Mucosa of descending colon (tissue), 3 donors: ENCODE results near the gene PAX2. TPM values are rescaled to one million over a fixed set of nuclear protein-coding genes. Genes with fewer than 3 reads are reported as not detected.
"Not testable (repeated sequence)": the region's sequence is repeated elsewhere in the genome, so short reads cannot be mapped to it uniquely, and the experiment has no call there.

Experiments used
- ATAC-seq: fragments of 200-7000 bp; cut with Tn5 transposase; one replicate; pipeline ENCODE4 v1.9.1; 2020; ENCODE audit warnings: mild to moderate bottlenecking, moderate library complexity
- DNase-seq, 3 donors: peaks; one replicate each; pipeline ENCODE4 v3.0.0-alpha.2; 2020
- H3K36me3 ChIP-seq: fragments of 200-600 bp; one replicate; pipeline ENCODE4 v1.8.0; 2021; ENCODE audit warnings: low read depth, mild to moderate bottlenecking
- H3K4me1 ChIP-seq: fragments of 200-600 bp; one replicate; pipeline ENCODE4 v1.8.0; 2021; ENCODE audit warnings: low read depth, mild to moderate bottlenecking
- H3K4me3 ChIP-seq: fragments of 200-600 bp; one replicate; pipeline ENCODE4 v1.8.0; 2021; ENCODE audit warnings: mild to moderate bottlenecking
- H3K9me3 ChIP-seq: fragments of 200-600 bp; one replicate; pipeline ENCODE4 v1.8.0; 2021; ENCODE audit warnings: mild to moderate bottlenecking
- CTCF ChIP-seq: fragments of 200-600 bp; IDR thresholded peaks from one replicate; pipeline ENCODE4 v1.8.0; 2022; ENCODE audit warnings: antibody characterized with exemption, mild to moderate bottlenecking
- intact Hi-C, 2 donors: fragments of 100-400 bp; cut with DNase I in 1 of 2; cut with micrococcal nuclease in 1 of 2; formaldehyde crosslinking; loops; one replicate each; pipeline versions ENCODE4 v1.11.0 to v1.11.1; 2022; cut with DNase I, micrococcal nuclease
- long read RNA-seq, 2 donors: library from polyadenylated mRNA; unstranded; transcript quantifications; one replicate each; pipeline ENCODE4 v2.0.0, GENCODE V29; 2019 to 2021
- total RNA-seq, 3 donors: library from RNA; stranded (reverse); fragmentation: NEBNext Ultra II Directional in 2 of 3; extraction: Animal tissue kit (Norgen Biotek cat#: 25700) in 2 of 3; gene quantifications; one replicate each; pipeline versions ENCODE4 v1.2.1 to v1.2.4, GENCODE V29; 2021 to 2023
- donor health status: DM: no; HTN: no; CAD: no; lungs with moderate emphysema.
- donor health status: DM: no; HTN: no; CAD: no.
- donor health status: DM: no; HTN: yes; CAD: no.

PAX2 gene
- total RNA-seq: not detected
- long read RNA-seq, donor 1: 0 reads
- long read RNA-seq, donor 2: 0 reads

GRCh38 chr10:100744987-100745881 lies at the start of gene PAX2:
Gene PAX2, plus strand, starts transcription at chr10:100745582. Its CDS starts 679 bp downstream, at chr10:100746261.
- ATAC-seq (peak; percentile 14), DNase-seq (no peak)
- Histone ChIP-seq H3K4me3 (no peak within 1 kb of the TSS), H3K9me3 (no peaks in the 10 kb centered on the region), H3K4me1 (peaks cover 17% of the 10 kb centered on the region), H3K36me3 (no peaks in the 10 kb centered on the region)
- TF ChIP-seq CTCF: no peak
- intact Hi-C loops: loop anchor here in 1 of 2 donors (10.0 kb wide), 1 partner anchor 180 kb away; no protein-coding TSS in a partner anchor

- no peak overlapping the region for H3K4me3 ChIP-seq
- no peaks in the 10 kb centered on the region for H3K36me3 ChIP-seq
- DNase-seq (no peak), ATAC-seq (no peak)
- intact Hi-C loops: no loop called here
- no peaks in the 10 kb centered on the region for H3K4me1 ChIP-seq
- H3K9me3 ChIP-seq: no peaks in the 10 kb centered on the region
- TF ChIP-seq CTCF: no peak
Measured at GRCh38 chr10:100696477-100696901, 48.9 kb upstream of the PAX2 start.

- no peak overlapping the region for H3K4me3 ChIP-seq
- H3K36me3 ChIP-seq: no peaks in the 10 kb centered on the region
- DNase-seq (peak in 1 of 3 donors; percentile 10), ATAC-seq (no peak)
- H3K9me3 ChIP-seq: no peaks in the 10 kb centered on the region
- H3K4me1 ChIP-seq: no peaks in the 10 kb centered on the region
- no peak for TF ChIP-seq CTCF
- intact Hi-C loops: no loop called here
Measured at GRCh38 chr10:100697070-100697469, 48.3 kb upstream of the PAX2 start.

- TF ChIP-seq CTCF: no peak
- H3K9me3 ChIP-seq: no peaks in the 10 kb centered on the region
- intact Hi-C loops: no loop called here
- DNase-seq (no peak), ATAC-seq (no peak)
- no peaks in the 10 kb centered on the region for H3K36me3 ChIP-seq
- H3K4me1 ChIP-seq: no peaks in the 10 kb centered on the region
- H3K4me3 ChIP-seq: no peak overlapping the region
Measured at GRCh38 chr10:100697631-100698030, 47.8 kb upstream of the PAX2 start.

GRCh38 chr10:100701704-100702103 lies 43.7 kb upstream of the PAX2 start:
- intact Hi-C loops, H3K4me1 ChIP-seq, H3K36me3 ChIP-seq, DNase-seq, H3K4me3 ChIP-seq, ATAC-seq, H3K9me3 ChIP-seq: not testable (repeated sequence)

- intact Hi-C loops: no loop called here
- ATAC-seq (no peak), DNase-seq (no peak)
- no peak for TF ChIP-seq CTCF
- H3K9me3 ChIP-seq: no peaks in the 10 kb centered on the region
- no peaks in the 10 kb centered on the region for H3K4me1 ChIP-seq
- no peaks in the 10 kb centered on the region for H3K36me3 ChIP-seq
- H3K4me3 ChIP-seq: no peak overlapping the region
Measured at GRCh38 chr10:100705139-100705538, 40.2 kb upstream of the PAX2 start.
